ENCODE measurements around the gene MYBPHL.
A peak's percentile ranks its signal among the peaks of the same experiment; 100 is the strongest.

MYBPHL gene

GRCh38 chr1:109265016-109265415 lies 41.8 kb downstream of the MYBPHL start:
- Histone ChIP-seq H3K4me1 (ENCODE audit: control insufficient read depth, insufficient read depth, low read length) (peaks cover 11% of the 10 kb centered on the region), H3K4me3 (ENCODE audit: insufficient read depth, low read depth, low read length) (no peak overlapping the region), H3K36me3 (ENCODE audit: control insufficient read depth, insufficient read depth, low read length) (peaks cover 37% of the 10 kb centered on the region), H3K27ac (ENCODE audit: insufficient read depth, low read depth, low read length, poor library complexity, severe bottlenecking) (no peak overlapping the region), H3K9me3 (ENCODE audit: control insufficient read depth, low read length) (no peaks in the 10 kb centered on the region), H3K27me3 (ENCODE audit: control insufficient read depth, insufficient read depth, low read length, poor library complexity, severe bottlenecking) (no peaks in the 10 kb centered on the region)
- WGBS, 2 experiments: 91 to 95% methylated on average over 4 of the region's 4 CpGs

GRCh38 chr1:109264379-109264755 lies 42.4 kb downstream of the MYBPHL start:
- no peaks in the 10 kb centered on the region for H3K27me3 ChIP-seq (ENCODE audit: control insufficient read depth, insufficient read depth, low read length, poor library complexity, severe bottlenecking)
- 85 to 88% methylated on average over 9 of the region's 9 CpGs for WGBS, 2 experiments
- no peak overlapping the region for H3K27ac ChIP-seq (ENCODE audit: insufficient read depth, low read depth, low read length, poor library complexity, severe bottlenecking)
- H3K9me3 ChIP-seq (ENCODE audit: control insufficient read depth, low read length): no peaks in the 10 kb centered on the region
- peaks cover 36% of the 10 kb centered on the region for H3K36me3 ChIP-seq (ENCODE audit: control insufficient read depth, insufficient read depth, low read length)
- H3K4me3 ChIP-seq (ENCODE audit: insufficient read depth, low read depth, low read length): no peak overlapping the region
- peaks cover 16% of the 10 kb centered on the region for H3K4me1 ChIP-seq (ENCODE audit: control insufficient read depth, insufficient read depth, low read length)

- no peak overlapping the region for H3K4me3 ChIP-seq (ENCODE audit: insufficient read depth, low read depth, low read length)
Measured at GRCh38 chr1:109263597-109264378, 43.0 kb downstream of the MYBPHL start.

GRCh38 chr1:109263234-109263596 lies 43.6 kb downstream of the MYBPHL start:
- 83 to 86% methylated on average over 12 of the region's 12 CpGs for WGBS, 2 experiments

More at GRCh38 chr1:109263597-109264378, 43.0 kb downstream of the MYBPHL start:
- peaks cover 36% of the 10 kb centered on the region for H3K36me3 ChIP-seq (ENCODE audit: control insufficient read depth, insufficient read depth, low read length)
- no peaks in the 10 kb centered on the region for H3K9me3 ChIP-seq (ENCODE audit: control insufficient read depth, low read length)
- H3K27ac ChIP-seq (ENCODE audit: insufficient read depth, low read depth, low read length, poor library complexity, severe bottlenecking): no peak overlapping the region
- H3K4me1 ChIP-seq (ENCODE audit: control insufficient read depth, insufficient read depth, low read length): peaks cover 22% of the 10 kb centered on the region
- no peaks in the 10 kb centered on the region for H3K27me3 ChIP-seq (ENCODE audit: control insufficient read depth, insufficient read depth, low read length, poor library complexity, severe bottlenecking)
- 60 to 61% methylated on average over 29 of the region's 29 CpGs for WGBS, 2 experiments

GRCh38 chr1:109262231-109263055 lies 44.4 kb downstream of the MYBPHL start:
- Histone ChIP-seq H3K27me3 (ENCODE audit: control insufficient read depth, insufficient read depth, low read length, poor library complexity, severe bottlenecking) (no peaks in the 10 kb centered on the region), H3K36me3 (ENCODE audit: control insufficient read depth, insufficient read depth, low read length) (peaks cover 25% of the 10 kb centered on the region), H3K27ac (ENCODE audit: insufficient read depth, low read depth, low read length, poor library complexity, severe bottlenecking) (no peak overlapping the region), H3K4me3 (ENCODE audit: insufficient read depth, low read depth, low read length) (no peak overlapping the region), H3K9me3 (ENCODE audit: control insufficient read depth, low read length) (no peaks in the 10 kb centered on the region), H3K4me1 (ENCODE audit: control insufficient read depth, insufficient read depth, low read length) (peaks cover 22% of the 10 kb centered on the region)
- 93 to 95% methylated on average over 22 of the region's 22 CpGs for WGBS, 2 experiments

More at GRCh38 chr1:109263234-109263596, 43.6 kb downstream of the MYBPHL start:
- Histone ChIP-seq H3K4me3 (ENCODE audit: insufficient read depth, low read depth, low read length) (no peak overlapping the region), H3K27me3 (ENCODE audit: control insufficient read depth, insufficient read depth, low read length, poor library complexity, severe bottlenecking) (no peaks in the 10 kb centered on the region), H3K4me1 (ENCODE audit: control insufficient read depth, insufficient read depth, low read length) (peaks cover 22% of the 10 kb centered on the region), H3K9me3 (ENCODE audit: control insufficient read depth, low read length) (no peaks in the 10 kb centered on the region), H3K36me3 (ENCODE audit: control insufficient read depth, insufficient read depth, low read length) (peaks cover 32% of the 10 kb centered on the region), H3K27ac (ENCODE audit: insufficient read depth, low read depth, low read length, poor library complexity, severe bottlenecking) (no peak overlapping the region)

- Histone ChIP-seq H3K9me3 (ENCODE audit: control insufficient read depth, low read length) (no peaks in the 10 kb centered on the region), H3K27me3 (ENCODE audit: control insufficient read depth, insufficient read depth, low read length, poor library complexity, severe bottlenecking) (no peaks in the 10 kb centered on the region), H3K4me3 (ENCODE audit: insufficient read depth, low read depth, low read length) (no peak overlapping the region), H3K36me3 (ENCODE audit: control insufficient read depth, insufficient read depth, low read length) (peaks cover 24% of the 10 kb centered on the region), H3K4me1 (ENCODE audit: control insufficient read depth, insufficient read depth, low read length) (peaks cover 22% of the 10 kb centered on the region), H3K27ac (ENCODE audit: insufficient read depth, low read depth, low read length, poor library complexity, severe bottlenecking) (no peak overlapping the region)
- 94 to 97% methylated on average over 6 of the region's 6 CpGs for WGBS, 2 experiments
Measured at GRCh38 chr1:109261578-109261977, 45.2 kb downstream of the MYBPHL start.

- no peak overlapping the region for H3K27ac ChIP-seq (ENCODE audit: insufficient read depth, low read depth, low read length, poor library complexity, severe bottlenecking)
- WGBS, 2 experiments: 93 to 97% methylated on average over 16 of the region's 16 CpGs
- peaks cover 22% of the 10 kb centered on the region for H3K36me3 ChIP-seq (ENCODE audit: control insufficient read depth, insufficient read depth, low read length)
Measured at GRCh38 chr1:109261006-109261405, 45.8 kb downstream of the MYBPHL start.

GRCh38 chr1:109259674-109260557 lies 46.9 kb downstream of the MYBPHL start:
- peaks cover 13% of the 10 kb centered on the region for H3K36me3 ChIP-seq (ENCODE audit: control insufficient read depth, insufficient read depth, low read length)
- H3K27ac ChIP-seq (ENCODE audit: insufficient read depth, low read depth, low read length, poor library complexity, severe bottlenecking): no peak overlapping the region

More at GRCh38 chr1:109261006-109261405, 45.8 kb downstream of the MYBPHL start:
- no peak overlapping the region for H3K4me3 ChIP-seq (ENCODE audit: insufficient read depth, low read depth, low read length)
- H3K4me1 ChIP-seq (ENCODE audit: control insufficient read depth, insufficient read depth, low read length): peaks cover 26% of the 10 kb centered on the region
- H3K27me3 ChIP-seq (ENCODE audit: control insufficient read depth, insufficient read depth, low read length, poor library complexity, severe bottlenecking): no peaks in the 10 kb centered on the region
- H3K9me3 ChIP-seq (ENCODE audit: control insufficient read depth, low read length): no peaks in the 10 kb centered on the region

GRCh38 chr1:109258481-109259466 lies 48.0 kb downstream of the MYBPHL start:
- Histone ChIP-seq H3K27me3 (ENCODE audit: control insufficient read depth, insufficient read depth, low read length, poor library complexity, severe bottlenecking) (no peaks in the 10 kb centered on the region), H3K36me3 (ENCODE audit: control insufficient read depth, insufficient read depth, low read length) (peaks cover 13% of the 10 kb centered on the region), H3K9me3 (ENCODE audit: control insufficient read depth, low read length) (no peaks in the 10 kb centered on the region), H3K4me1 (ENCODE audit: control insufficient read depth, insufficient read depth, low read length) (peaks cover 48% of the 10 kb centered on the region), H3K4me3 (ENCODE audit: insufficient read depth, low read depth, low read length) (no peak overlapping the region), H3K27ac (ENCODE audit: insufficient read depth, low read depth, low read length, poor library complexity, severe bottlenecking) (peak overlapping the region; percentile 44)
- WGBS, 2 experiments: 93 to 94% methylated on average over 69 of the region's 69 CpGs

More at GRCh38 chr1:109259674-109260557, 46.9 kb downstream of the MYBPHL start:
- Histone ChIP-seq H3K9me3 (ENCODE audit: control insufficient read depth, low read length) (no peaks in the 10 kb centered on the region), H3K27me3 (ENCODE audit: control insufficient read depth, insufficient read depth, low read length, poor library complexity, severe bottlenecking) (no peaks in the 10 kb centered on the region), H3K4me3 (ENCODE audit: insufficient read depth, low read depth, low read length) (no peak overlapping the region), H3K4me1 (ENCODE audit: control insufficient read depth, insufficient read depth, low read length) (peaks cover 37% of the 10 kb centered on the region)
- 50 to 61% methylated on average over 6 of the region's 7 CpGs for WGBS, 2 experiments

All from ectodermal cell (in vitro differentiated cells).